ENCODE results near the gene ATP6AP2.

DNA sequence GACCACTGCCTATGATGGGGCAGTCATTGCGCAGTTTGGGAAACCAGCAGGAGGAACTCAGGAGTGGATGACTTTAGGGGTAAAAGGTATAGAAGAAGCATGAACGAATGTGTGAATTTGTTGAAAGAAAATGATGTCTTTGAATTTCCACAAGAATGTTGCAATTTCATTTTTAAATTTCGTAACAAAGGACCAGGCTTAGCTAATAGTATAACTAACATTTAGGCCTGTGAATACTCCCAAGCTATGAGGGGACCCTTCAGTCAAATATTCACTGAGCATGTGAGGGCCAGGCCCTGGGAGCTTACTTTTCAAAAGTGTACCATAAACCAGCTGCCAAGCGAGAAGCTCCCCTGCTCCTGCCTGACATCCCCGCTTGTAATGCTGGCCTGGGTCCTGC lies 47.7 kb downstream of the ATP6AP2 start:
- TF ChIP-seq, protein P1, sequence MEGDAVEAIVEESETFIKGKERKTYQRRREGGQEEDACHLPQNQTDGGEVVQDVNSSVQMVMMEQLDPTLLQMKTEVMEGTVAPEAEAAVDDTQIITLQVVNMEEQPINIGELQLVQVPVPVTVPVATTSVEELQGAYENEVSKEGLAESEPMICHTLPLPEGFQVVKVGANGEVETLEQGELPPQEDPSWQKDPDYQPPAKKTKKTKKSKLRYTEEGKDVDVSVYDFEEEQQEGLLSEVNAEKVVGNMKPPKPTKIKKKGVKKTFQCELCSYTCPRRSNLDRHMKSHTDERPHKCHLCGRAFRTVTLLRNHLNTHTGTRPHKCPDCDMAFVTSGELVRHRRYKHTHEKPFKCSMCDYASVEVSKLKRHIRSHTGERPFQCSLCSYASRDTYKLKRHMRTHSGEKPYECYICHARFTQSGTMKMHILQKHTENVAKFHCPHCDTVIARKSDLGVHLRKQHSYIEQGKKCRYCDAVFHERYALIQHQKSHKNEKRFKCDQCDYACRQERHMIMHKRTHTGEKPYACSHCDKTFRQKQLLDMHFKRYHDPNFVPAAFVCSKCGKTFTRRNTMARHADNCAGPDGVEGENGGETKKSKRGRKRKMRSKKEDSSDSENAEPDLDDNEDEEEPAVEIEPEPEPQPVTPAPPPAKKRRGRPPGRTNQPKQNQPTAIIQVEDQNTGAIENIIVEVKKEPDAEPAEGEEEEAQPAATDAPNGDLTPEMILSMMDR (IDR thresholded peaks at IDR 0.05): no peak
- TF ChIP-seq EP300 (IDR thresholded peaks at IDR 0.05): no peak

All from ovary (tissue), 3 donors.